GM18502 (cell line): ENCODE results near the gene PDGFA.

Experiments
- ATAC-seq: cut with Tn5 transposase; IDR thresholded peaks from one replicate; pipeline ENCODE4 v1.9.1; 2021; ENCODE audit warnings: mild to moderate bottlenecking; ENCODE audit not compliant: unreplicated experiment, poor library complexity

The PDGFA gene

DNA sequence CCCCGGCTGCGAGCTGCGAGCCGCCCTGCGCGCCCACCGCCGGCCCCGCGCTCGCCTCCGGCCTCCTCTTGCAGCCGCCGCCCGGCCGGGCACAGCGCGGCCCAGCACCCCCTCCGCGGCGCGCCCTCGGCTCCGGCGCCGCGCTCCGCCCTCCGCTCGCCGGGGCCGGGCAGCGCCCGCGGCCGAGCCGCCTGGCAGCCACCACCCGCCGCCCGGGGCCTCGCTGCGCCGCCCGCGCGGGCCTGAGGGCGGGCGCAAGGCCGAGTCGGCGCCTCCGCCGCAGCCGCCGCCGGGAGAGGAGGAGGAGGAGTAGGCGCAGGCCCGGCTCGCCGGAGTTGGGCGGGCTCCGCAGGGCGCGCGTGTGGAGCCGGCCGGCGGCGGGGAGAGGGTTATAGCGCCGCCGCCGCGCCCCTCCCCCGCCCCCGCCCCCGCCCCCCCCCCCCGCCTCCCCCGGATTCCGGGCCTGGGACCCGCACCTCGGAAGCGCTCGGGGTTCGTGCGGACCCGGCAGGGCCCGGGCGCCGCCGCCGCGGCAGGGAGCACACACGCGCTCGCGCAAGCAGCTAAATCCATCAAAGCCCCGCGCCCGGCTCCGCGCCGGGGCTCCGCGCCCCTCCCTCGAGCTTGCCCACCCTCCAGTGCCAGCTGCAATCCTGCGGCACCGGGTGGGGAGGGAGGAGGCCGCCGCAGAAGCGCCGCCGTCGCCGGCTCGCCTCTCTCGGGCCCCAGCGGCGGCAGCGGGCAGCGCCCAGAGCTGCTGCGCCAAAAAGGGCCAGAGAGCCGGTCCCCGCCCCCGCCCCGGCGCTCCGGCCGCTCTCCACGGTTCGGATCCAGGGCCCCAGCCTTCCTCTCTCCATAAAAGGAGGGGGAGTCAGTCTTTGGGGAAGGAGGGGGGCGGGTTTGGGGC is at the start of gene PDGFA:
PDGFA (minus strand) TSS at position 363 of the 907 bp plus-strand sequence. CDS start 845 bp downstream, outside the sequence.
- no peak for ATAC-seq

DNA sequence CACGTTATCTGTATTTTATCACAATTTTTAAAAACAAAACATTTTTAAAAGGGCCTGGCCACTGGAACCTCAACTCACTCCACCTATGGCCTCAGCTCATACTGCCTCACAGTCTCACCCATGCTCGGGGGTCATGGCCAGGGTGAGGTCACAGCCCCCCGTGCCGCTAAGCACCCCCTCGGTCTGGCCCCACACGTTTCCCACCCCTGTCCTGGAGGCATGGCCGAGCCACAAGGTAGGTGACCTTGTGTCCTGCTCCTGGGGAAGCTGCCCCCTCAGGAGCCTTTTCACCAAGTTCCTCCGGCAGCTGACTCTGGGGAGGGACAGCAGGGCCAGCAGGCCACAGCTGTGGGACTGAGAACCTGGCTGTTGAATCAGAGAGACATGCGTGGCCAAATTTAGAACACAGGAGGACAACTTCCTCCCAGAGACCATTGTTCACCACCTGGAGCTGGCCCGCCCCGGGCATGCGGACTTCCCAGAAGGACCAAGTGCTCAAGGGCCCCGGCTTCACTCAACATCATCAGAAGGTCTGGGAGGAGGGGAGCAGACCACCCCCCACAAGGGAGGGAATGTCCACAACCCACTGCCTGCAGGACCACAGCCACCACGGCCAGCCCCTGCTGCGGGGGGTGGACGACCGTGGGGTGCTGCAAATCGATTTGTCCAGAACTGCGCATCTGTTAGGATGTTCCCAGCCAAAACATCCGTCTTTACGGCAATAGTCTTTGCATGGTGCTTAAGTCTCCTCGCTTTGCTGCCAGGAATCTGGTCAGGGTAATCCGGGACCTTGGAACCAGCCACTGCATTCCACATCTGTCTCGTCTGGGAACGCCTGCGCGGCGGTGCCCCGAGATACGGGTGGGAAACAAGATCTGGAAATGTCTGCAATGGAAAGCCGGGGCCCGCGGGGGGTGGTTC is 48.6 kb upstream of the PDGFA start:
- no peak for ATAC-seq

DNA sequence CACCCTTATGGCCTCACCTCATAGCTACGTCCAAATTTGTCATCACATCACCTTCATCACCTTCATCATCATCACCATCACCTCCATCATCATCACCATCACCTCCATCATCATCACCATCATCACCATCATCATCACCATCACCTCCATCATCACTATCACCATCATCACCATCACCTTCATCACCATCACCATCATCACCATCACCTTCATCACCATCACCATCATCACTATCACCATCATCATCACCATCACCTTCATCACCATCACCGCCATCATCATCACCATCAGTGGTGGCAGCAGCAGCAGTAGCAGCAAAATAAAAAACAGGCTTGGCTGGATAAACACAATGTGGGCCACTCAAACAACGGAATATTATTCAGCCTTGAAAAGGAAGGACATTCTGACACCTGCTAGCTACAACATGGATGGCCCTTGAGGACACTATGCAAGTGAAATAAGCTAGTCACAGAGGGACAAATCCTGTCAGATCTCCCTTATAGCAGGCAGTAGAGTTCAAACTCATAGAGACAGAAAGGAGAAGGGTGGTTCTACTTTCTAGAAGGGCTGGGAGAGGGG is 47.7 kb upstream of the PDGFA start:
- ATAC-seq: no peak

DNA sequence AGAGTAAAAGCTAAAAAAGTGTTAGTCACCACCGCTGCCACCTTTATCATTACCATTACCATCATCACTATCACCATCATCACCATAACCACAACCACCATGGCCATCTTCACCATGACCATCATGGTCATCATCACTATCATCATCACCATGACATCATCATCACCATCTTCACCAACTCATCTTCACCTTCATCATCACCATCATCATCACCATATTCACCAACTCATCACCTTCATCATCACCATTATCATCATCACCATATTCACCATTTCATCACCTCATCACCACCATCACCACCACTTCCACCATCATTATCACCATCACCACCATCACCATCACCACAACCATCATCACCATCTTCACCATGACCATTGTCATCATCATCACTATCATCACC is 46.5 kb upstream of the PDGFA start:
- no peak for ATAC-seq

DNA sequence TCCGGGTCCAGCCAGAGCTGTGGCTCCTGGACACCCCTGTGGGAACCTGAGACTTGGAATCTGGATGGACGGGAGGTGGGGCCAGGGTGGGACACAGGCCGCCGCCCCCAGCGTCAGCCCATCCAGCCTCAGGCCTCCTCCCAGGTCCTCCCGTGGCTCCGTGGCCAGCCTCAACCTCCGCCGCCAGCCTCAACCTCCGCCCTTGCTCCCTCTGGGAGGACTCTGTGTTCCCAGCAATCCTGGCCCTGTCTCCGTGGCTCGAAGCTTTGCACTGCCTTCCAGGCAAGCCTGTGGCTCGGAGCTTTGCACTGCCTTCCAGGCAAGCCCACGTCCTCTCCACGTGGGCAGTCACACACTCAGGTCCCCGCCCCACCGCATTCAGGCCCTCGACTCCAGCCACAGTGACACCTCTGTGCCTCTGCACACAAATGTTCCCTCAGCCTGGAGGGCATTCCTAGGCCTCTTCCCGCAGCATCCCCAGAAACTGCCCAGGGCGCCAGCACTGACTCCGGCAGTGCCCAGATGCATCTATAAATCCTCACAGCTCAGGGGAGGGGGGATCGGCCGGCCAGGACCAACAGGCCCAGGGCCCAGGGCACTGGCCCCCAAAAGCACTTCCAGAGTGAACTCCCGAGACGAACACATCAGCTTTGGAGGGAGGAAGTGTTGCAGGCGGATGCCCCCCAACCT is 44.7 kb upstream of the PDGFA start:
- ATAC-seq: no peak

DNA sequence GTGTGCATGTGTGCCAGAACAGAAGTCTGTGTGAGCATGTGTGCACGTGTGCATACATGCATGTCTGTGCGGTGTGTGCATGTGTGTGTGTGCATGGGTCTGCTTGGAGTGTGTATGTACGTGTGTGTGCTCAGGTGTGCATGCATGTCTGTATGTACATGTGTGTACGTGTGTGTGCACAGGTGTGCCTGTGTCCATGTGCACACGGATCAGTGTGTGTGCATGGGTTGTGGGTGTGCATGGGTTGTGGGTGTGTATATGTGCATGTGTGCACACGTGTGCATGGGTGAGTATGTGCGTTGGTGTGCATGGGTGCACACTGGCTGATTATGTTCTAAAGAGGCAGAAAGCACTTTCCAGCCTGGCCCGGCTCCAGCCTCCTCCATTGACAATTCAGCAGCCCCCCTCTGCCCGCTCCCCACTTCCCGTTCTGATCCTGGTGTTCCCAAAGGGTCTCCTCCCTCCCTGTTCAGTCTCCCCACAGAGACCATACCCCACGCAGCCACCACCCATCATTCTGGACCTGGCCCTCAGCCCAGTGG is 44.1 kb upstream of the PDGFA start:
- no peak for ATAC-seq

DNA sequence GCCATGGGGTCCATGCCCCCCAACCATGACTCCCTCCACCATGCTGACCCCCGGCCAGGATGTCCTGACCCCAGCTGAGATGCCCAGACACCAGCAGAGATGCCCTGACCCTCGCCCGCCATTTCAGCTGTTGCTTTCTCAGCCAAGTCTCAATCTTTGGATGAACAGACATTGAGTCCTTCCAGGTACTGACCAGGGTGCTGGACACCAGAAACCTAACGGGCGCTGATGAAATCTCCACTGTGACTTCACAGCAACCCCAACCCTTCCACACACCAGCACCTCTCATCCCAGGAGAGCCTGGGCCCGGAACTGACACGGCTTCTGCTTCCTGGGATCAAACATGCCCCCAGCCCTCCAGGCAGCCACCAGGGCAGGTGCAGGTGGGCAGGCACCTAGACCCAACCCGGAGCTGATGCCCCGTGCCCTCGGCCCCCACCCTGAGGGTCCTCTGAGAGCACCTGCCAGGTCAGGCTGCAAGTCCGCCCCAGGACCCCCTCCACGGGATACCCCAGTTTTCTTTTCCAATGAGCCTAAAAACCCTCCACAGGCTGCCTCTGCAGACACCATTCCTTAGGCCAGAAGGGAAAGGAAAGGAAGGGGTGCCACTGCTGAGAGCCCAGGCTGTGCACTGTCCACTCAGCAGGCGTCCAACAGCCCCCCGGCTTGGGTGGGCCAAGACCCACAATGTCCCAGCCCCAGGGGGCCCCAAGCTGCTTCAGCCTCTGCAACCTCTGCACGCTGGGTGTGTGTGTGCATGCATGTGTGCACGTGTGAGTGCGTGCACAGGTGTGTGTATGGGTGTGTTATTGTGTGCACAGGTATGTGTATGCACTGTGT is 43.4 kb upstream of the PDGFA start:
- ATAC-seq: no peak

DNA sequence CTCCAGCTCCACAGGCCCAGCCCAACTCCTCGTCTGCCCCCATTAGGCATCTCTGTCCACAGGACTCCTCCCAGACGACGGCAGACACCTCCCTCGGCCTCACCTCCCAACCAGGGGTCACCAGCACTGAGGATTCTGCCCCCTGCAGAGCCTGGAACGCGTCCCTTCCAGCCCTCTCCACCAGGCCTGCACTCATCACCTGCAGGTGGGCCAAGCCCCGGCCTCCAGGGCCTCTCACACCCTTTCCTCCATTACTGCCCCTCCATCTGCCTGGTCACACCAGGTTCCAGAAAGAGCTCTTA is 42.7 kb upstream of the PDGFA start:
- no peak for ATAC-seq

DNA sequence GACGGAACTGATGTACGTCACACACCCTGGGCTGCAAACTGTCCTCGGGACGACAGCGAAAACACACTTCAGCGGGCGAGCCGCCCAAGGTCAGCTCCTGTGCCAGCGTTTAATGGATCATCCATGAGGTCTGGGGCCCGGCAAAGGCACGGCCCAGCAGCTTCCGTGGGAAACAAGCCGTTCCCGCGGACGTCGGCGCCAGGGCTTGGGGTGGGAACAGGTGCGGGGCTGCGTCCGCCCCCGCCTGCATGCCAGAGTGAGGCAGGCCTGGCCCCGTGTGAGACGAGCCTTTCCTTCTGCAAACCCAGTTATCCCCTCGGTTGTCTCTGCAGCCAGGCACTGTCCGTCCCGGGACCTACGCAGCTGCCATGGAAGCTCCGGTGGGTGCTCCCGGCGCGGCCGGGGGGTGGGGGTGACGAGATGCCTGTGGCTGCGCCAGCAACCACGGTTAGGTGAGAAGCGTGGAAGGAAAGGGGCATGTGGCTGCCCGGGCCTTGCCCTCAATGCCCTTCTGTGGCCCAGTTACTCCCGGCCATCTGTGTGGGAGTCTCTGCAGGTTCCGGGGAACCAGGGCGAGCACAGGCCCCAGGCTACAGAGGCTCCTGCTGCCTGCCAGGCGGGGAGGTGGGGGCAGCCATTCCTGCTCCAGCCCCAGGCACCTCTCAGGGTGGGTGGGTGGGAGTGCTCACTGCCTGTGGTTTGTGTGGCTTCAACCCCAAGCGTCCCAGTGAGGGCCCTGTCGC is 42.2 kb upstream of the PDGFA start:
- no peak for ATAC-seq

DNA sequence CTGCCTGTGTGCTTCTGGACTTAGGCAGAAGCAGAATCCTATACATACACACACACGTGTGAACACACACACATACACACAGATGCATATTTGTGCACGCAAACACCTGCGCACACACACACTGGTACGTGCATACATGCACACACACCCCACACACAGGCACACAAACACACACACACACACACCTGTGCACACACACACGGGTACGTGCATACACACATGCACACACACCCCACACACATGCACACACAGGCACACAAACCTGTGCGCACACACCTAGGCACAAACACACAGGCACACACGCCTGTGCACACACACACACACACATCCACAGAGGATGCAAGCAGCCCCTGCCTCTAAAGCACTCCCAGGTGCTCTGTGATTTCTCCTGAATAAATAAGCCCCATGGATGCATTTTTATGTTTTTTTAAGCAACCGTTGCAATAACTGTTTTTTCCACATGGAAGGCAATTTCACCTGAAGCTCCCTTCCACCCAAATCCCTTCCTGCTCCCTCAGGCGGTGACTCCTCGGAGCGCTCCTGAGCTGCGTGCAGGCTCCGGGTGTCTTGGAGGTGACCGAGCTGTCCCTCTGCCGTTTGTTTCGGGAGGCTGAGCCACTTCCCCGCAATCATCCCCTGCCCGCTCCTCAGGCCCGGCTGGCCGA is 41.5 kb upstream of the PDGFA start:
- ATAC-seq: no peak

DNA sequence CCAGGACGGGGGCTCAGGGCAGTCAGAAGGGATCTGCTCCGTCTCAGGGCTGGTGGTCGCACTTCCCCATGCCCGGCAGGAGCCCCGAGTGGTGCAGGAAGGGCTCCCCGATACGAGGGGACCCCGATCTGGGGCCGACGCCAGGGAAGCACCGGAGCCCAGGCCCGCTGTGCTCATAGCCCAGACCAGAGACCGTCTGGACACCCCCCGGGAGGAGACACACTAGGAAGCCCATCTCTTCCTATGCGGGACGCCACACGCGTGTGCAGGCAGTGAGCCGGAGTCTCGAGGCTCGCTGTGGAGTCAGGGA is 39.7 kb upstream of the PDGFA start:
- no peak for ATAC-seq

DNA sequence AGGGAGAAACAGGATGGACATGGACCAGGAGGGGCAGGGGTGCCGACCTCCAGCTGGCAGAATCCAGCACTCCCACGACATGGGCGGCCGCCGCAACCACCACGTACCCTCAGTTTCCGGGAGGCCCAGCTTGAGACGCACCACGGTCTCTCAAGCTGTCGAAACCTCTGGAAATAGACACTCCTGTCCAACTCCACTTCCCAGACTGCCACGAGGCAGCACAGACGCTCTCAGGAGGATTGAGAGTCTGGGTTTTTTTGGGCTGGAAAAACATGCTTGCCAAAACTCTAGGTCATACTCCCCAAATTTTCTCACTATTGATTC is 37.9 kb upstream of the PDGFA start:
- ATAC-seq: no peak

DNA sequence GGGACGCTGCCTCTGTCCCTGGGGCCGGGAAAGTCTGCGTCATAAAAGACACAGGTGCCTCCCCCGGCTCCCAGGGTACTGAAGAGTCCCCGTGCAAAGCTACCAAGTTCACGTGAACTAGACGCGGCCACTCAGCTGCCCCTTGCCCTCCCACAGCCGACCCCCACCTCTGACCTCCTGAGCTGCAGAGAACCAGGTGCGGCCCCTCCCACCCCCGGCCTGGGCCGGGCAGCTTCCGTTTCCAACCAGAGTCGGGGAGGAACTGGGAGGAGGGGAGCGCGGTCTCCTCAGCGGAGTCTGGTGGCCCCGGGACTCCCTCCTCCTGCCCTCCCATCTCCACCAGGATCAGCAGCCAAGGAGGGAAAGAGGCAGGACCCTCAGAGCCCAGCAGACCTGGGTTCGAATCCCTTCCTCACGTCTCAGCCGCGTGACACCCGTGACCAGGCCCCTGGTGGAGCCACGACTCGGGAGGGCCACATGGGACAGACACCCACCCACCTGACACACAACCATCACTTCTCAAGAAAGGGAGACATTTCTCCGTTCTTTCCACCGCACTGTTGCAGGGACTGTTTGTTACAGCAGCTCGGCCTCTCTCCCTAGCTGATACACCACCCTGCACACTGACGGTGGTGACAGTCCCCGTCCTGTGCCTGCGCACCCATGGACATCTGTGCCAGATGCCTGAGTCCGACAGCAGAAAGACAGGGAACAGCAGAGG is 37.4 kb upstream of the PDGFA start:
- no peak for ATAC-seq

DNA sequence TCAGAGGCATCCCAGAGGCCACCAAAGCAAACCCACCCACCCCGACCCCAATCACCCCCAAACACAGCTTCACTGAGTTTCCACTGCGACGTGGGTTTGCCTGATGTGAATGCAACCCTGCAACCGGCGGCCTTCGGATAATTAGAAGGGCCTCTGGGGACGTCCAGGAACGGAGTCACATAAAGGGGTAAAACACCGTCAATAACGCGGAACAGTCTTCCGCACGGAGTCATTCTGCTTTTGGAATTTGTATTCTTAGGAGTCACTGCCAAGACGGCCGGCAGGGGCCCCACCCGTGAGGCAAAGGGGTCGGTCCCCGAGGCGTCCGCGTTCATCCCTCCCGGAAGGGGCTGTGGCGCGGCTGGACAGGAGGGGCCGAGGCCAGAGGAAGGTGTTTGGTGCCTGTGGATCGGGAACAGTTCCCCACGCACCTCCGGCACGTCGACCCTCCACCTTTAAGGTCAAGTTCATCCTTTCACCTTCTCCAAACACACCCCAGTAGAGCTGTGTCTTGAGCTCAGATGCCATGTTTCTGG is 36.7 kb upstream of the PDGFA start:
- no peak for ATAC-seq

DNA sequence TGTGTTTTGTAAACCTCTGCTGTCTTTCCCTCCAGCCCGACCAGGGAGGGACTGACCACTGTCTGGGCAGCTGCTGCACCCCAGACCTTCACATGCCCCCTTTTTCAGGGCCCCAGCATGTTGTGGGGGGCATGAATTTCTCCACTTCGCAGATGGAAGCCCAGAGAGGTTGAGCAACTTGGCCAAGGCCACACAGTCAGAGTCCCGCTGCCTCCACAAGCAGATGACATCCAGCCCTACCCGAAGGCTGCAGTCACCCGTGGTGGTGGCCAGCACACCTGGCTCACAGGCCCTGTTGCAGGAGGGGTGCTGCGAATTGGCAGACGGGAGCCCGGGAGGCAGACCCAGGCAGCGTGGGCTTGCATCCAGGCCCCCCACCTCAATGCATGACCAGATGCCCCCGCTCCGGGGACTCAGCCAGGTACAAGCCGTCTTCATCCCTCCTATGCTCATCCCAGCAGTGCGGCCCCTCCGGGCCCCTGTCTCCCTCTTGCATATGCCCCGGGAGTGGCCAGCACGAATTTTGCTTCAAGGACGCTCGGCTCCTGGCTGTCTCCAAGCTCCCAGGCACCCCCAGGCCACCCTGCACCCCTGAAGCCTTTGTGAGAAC is 36.0 kb upstream of the PDGFA start:
- no peak for ATAC-seq

DNA sequence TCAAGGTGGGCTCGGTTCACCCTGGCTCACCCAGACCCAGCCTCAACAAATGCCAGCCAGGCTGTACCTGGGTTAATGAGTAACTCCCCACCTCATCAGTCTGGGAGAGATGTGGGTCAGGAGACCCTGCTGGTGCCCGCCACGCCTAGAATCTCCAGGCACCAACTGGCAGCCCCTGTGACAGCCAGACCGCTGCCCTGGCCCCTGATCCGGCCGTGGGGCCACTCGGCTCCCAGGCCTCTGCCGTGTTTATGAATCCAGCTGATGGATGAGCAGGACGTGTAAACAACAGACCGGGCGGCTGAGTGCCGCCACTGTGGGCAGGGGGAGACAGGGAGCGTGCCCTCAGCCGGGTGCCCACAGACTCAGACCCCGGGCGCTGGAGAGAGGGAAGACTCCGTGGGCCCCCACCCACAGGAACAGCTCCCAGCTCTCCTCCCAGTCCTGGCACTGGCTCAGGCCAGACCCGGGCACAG is 34.0 kb upstream of the PDGFA start:
- ATAC-seq: no peak
